Rectal smooth muscle tissue (tissue), 1 donor: ENCODE results near the gene ENPP1.

Source experiments
- H3K27ac ChIP-seq: one replicate; pipeline ENCODE4 v1.7.0; 2013; ENCODE audit warnings: low read depth, low read length, inconsistent platforms
- H3K27me3 ChIP-seq: one replicate; pipeline ENCODE4 v1.7.0; 2013; ENCODE audit warnings: low read length; ENCODE audit not compliant: control insufficient read depth, insufficient read depth
- H3K36me3 ChIP-seq: one replicate; pipeline ENCODE4 v1.7.0; 2013; ENCODE audit warnings: low read length; ENCODE audit not compliant: control insufficient read depth, insufficient read depth
- H3K4me1 ChIP-seq: one replicate; pipeline ENCODE4 v1.7.0; 2013; ENCODE audit warnings: low read length; ENCODE audit not compliant: control insufficient read depth, insufficient read depth
- H3K4me3 ChIP-seq: one replicate; pipeline ENCODE4 v1.7.0; 2013; ENCODE audit warnings: low read length
- H3K9ac ChIP-seq: one replicate; pipeline ENCODE4 v1.7.0; 2013; ENCODE audit warnings: low read length

Gene ENPP1

GRCh38 chr6:131807644-131808459 lies at the start of gene ENPP1:
Gene ENPP1 (plus strand): TSS chr6:131808020. CDS start chr6:131808036, 16 bp downstream.
- H3K9ac ChIP-seq, result no peak within 1 kb of the TSS
- H3K27me3 ChIP-seq, result no peaks in the 10 kb centered on the region
- H3K27ac ChIP-seq, result no peak within 1 kb of the TSS
- H3K4me3 ChIP-seq, result peak within 1 kb of the TSS; percentile 61
- no peaks in the 10 kb centered on the region for H3K36me3 ChIP-seq
- H3K4me1 ChIP-seq, result no peaks in the 10 kb centered on the region

- no peak overlapping the region for H3K27ac ChIP-seq
- H3K4me1 ChIP-seq, result no peaks in the 10 kb centered on the region
Measured at GRCh38 chr6:131758920-131759319, 48.9 kb upstream of the ENPP1 start.

GRCh38 chr6:131761060-131761761 lies 46.6 kb upstream of the ENPP1 start:
- Histone ChIP-seq H3K27me3 (no peaks in the 10 kb centered on the region), H3K27ac (no peak overlapping the region), H3K4me3 (no peak overlapping the region), H3K36me3 (no peaks in the 10 kb centered on the region), H3K9ac (no peak overlapping the region), H3K4me1 (no peaks in the 10 kb centered on the region)

More at GRCh38 chr6:131758920-131759319, 48.9 kb upstream of the ENPP1 start:
- H3K27me3 ChIP-seq, result no peaks in the 10 kb centered on the region
- H3K9ac ChIP-seq, result no peak overlapping the region
- H3K4me3 ChIP-seq, result no peak overlapping the region
- H3K36me3 ChIP-seq, result no peaks in the 10 kb centered on the region

GRCh38 chr6:131761762-131762067 lies 46.1 kb upstream of the ENPP1 start:
- Histone ChIP-seq H3K9ac (no peak overlapping the region), H3K36me3 (no peaks in the 10 kb centered on the region), H3K27ac (no peak overlapping the region), H3K4me3 (no peak overlapping the region), H3K27me3 (no peaks in the 10 kb centered on the region), H3K4me1 (no peaks in the 10 kb centered on the region)

- Histone ChIP-seq H3K27ac (no peak overlapping the region), H3K36me3 (no peaks in the 10 kb centered on the region), H3K27me3 (no peaks in the 10 kb centered on the region), H3K4me1 (no peaks in the 10 kb centered on the region), H3K4me3 (no peak overlapping the region), H3K9ac (no peak overlapping the region)
Measured at GRCh38 chr6:131762984-131763383, 44.8 kb upstream of the ENPP1 start.

GRCh38 chr6:131763749-131764148 lies 44.1 kb upstream of the ENPP1 start:
- Histone ChIP-seq H3K4me3 (no peak overlapping the region), H3K9ac (no peak overlapping the region), H3K4me1 (no peaks in the 10 kb centered on the region), H3K27ac (no peak overlapping the region), H3K27me3 (no peaks in the 10 kb centered on the region), H3K36me3 (no peaks in the 10 kb centered on the region)

GRCh38 chr6:131764350-131764749 lies 43.5 kb upstream of the ENPP1 start:
- Histone ChIP-seq H3K4me3 (no peak overlapping the region), H3K9ac (no peak overlapping the region), H3K4me1 (no peaks in the 10 kb centered on the region), H3K27me3 (no peaks in the 10 kb centered on the region), H3K27ac (no peak overlapping the region), H3K36me3 (no peaks in the 10 kb centered on the region)

- Histone ChIP-seq H3K36me3 (no peaks in the 10 kb centered on the region), H3K9ac (no peak overlapping the region), H3K27ac (no peak overlapping the region)
Measured at GRCh38 chr6:131765081-131765803, 42.6 kb upstream of the ENPP1 start.

GRCh38 chr6:131765804-131766135 lies 42.0 kb upstream of the ENPP1 start:
- no peaks in the 10 kb centered on the region for H3K36me3 ChIP-seq
- H3K4me1 ChIP-seq, result no peaks in the 10 kb centered on the region
- H3K27ac ChIP-seq, result no peak overlapping the region
- H3K27me3 ChIP-seq, result no peaks in the 10 kb centered on the region
- no peak overlapping the region for H3K4me3 ChIP-seq
- H3K9ac ChIP-seq, result no peak overlapping the region

More at GRCh38 chr6:131765081-131765803, 42.6 kb upstream of the ENPP1 start:
- H3K4me1 ChIP-seq, result no peaks in the 10 kb centered on the region
- H3K27me3 ChIP-seq, result no peaks in the 10 kb centered on the region
- H3K4me3 ChIP-seq, result no peak overlapping the region

- H3K4me1 ChIP-seq, result no peaks in the 10 kb centered on the region
- H3K36me3 ChIP-seq, result no peaks in the 10 kb centered on the region
- no peak overlapping the region for H3K4me3 ChIP-seq
- no peak overlapping the region for H3K27ac ChIP-seq
- H3K9ac ChIP-seq, result no peak overlapping the region
- no peaks in the 10 kb centered on the region for H3K27me3 ChIP-seq
Measured at GRCh38 chr6:131766631-131767030, 41.2 kb upstream of the ENPP1 start.

- no peaks in the 10 kb centered on the region for H3K27me3 ChIP-seq
Measured at GRCh38 chr6:131768964-131769363, 38.9 kb upstream of the ENPP1 start.

GRCh38 chr6:131769385-131770141 lies 38.3 kb upstream of the ENPP1 start:
- Histone ChIP-seq H3K4me3 (no peak overlapping the region), H3K27ac (no peak overlapping the region), H3K4me1 (no peaks in the 10 kb centered on the region), H3K36me3 (no peaks in the 10 kb centered on the region), H3K27me3 (no peaks in the 10 kb centered on the region), H3K9ac (no peak overlapping the region)

More at GRCh38 chr6:131768964-131769363, 38.9 kb upstream of the ENPP1 start:
- Histone ChIP-seq H3K27ac (no peak overlapping the region), H3K4me3 (no peak overlapping the region), H3K4me1 (no peaks in the 10 kb centered on the region), H3K9ac (no peak overlapping the region), H3K36me3 (no peaks in the 10 kb centered on the region)
